Measurements from ENCODE around the gene NT5E.

Gene NT5E

DNA sequence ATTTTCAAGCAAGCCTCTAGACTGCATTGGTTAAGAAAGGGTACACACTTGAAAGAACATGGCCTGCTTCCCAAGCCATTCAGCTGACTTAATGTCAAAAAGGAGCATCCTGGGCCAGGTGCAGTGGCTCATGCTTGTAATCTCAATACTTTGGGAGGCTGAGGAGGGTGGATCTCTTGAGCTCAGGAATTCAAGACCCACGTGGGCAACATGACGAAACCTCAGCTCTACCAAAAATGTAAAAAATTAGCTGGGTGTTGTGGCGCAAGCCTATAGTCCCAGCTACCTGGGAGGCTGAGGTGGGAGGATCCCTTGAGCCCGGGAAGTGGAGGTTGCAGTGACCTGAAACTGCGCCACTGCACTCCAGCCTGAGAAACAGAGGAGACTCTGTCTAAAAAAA is 26.9 kb upstream of the NT5E start:
- no peak for DNase-seq

DNA sequence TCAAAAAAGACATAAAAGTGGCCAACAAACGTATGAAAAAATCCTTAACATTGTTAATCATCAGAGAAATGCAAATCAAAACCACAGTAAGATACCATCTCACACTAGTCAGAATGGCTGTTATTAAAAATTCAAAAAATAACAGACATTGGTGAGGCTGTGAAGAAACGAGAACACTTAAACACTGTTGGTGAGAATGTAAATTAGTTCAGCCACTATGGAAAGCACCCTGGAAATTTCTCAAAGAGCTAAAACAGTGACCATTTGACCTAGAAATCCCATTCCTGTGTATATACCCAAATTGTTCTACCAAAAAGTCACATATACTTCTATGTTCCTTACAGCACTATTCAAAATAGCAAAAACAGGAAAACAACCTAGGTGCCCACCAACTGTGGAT is 24.9 kb upstream of the NT5E start:
- DNase-seq = no peak

DNA sequence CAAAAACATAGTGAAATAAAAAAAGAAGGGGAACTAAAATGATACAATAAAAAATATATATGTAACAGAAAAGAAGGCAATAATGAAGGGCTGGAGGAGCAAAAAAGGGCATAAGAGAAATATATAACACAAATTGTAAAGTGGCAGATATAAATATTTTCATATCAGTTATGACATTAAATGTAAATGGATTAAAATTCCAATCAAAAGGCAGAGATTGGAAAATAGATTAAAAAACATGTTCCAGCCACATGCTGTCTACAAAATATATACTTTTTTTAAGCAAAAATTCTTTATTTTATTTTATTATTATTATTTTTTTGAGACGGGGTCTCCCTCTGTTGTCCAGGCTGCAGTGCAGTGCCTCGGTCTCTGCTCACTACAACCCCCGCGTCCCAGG is 23.9 kb upstream of the NT5E start:
- DNase-seq = no peak

DNA sequence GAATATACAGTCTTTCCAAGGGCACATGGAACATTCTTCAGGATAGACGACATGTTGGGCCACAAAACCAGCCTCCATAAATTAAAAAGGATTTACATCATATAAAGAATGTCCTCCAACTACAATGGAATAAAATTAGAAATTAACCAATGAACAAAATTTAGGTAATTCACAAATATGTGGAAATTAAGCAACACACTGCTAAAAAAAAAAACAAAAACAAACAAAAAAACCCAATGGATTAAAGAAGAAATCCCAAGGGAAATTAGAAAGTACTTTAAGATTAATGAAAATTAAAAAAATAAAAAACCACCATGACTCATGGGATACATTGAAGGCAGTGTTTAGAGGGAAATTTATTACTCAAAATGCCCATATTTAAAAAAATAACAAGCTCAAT is 21.4 kb upstream of the NT5E start:
- DNase-seq = no peak

DNA sequence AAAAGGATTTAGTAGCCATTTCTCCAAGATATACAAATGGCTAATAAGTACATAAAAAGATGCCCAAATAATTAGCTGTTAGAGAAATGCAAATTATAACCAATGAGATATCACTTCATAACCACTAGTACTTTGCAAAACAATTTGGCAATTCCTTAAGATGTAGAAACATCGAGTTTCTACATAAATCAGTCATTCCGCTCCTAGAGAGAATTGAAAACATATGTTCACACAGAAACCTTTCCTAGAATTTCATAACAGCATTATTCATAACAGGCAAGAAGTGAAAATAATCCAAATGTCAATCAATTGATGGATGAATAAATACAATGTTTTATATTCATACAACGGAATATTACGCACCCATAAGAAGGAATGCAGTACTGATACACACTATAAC is 20.5 kb upstream of the NT5E start:
- no peak for DNase-seq

DNA sequence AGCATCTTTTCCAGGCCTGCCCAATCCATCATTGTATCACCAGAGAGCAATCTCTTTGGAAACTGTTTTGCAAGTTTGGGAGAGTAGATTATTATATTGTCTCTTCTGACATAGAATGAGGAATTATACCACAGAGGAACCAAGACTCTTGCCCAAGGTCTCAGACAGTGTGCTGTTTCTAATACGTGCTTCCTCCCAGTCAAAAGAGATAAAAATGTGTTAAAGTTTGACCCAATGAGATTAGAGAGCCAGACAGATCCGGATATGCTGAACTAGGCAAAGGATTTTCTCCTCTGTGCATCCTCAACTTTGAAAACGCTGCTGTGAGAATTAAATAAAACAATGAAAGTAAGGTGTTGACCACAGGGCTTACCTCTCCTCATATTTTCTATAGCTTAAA is 18.6 kb upstream of the NT5E start:
- peak; percentile 14 to 42 for DNase-seq

DNA sequence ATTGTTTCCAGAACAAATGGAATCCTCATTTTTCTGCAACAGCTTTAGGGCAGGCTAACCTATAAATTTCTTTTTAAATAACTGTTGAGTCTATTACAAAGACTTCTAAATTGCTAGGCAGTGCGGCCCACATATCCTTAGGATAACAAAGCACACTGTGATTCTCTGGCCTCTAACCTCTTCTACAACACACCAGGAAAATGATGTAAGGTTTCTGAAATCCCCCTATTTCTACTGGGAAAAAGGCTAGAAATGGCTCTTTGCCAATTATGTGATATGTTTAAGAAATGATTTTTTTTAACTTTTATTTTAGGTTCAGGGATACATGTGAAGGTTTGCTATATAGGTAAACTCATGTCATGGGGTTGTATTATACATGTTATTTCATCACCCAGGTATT is 17.3 kb upstream of the NT5E start:
- DNase-seq = no peak

DNA sequence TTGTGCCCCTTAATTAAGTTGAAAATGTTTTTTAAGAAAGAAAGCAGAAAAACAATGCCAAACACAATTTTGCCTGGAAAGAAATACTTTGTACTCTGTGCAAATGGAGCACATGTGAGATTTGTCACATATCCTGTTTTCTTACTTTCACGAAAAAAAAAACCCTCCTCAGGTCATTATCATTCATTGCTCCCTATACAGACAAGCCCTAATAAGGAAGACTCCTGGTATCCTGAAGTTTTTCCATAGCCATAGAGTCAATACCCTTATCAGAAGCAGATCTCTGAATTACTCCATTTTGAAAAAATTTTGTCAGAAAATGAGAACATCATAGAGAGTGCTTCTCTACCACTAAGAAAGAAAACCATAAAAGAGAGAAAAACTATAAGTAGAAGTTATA is 14.0 kb upstream of the NT5E start:
- DNase-seq = no peak

DNA sequence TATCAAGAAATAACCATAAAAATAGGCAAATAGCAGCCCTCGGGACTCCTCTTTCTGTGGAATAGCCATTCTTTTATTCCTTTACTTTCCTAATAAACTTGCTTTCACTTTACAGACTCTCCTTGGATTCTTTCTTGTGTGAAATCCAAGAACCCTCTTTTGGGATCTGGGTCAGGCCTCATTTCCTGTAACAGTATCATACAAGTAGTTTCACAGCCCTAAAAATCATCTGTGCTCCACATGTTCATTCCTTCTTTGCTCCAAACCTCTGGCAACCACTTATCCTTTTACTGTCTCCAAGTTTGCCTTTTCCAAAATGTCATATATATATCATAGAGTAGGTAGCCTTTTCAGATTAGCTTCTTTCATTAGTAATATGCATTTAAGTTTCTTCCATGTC is 13.5 kb upstream of the NT5E start:
- DNase-seq = no peak

DNA sequence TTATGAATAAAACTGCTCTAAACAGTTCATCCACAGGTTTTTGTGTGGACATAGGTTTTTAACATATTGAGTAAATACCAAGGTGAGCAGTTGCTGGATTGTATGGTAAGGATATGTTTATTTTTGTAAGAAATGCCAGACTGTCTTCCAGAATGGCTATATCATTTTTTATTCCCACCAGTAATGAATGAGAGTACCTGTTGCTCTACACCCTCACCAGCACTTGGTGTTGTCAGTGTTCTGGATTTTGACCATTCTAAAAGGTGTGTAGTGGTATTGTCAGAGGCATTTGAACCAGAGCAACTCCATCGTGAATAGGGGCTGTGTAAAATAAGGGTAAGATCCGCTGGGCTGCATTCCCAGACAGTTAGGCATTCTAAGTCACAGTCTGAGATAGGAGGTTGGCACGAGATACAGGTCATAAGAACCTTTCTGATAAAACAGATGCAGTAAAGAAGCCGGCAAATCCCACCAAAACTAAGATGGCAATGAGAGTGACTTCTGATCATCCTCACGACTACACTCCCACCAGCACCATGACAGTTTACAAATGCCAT is 12.9 kb upstream of the NT5E start:
- DNase-seq = no peak

DNA sequence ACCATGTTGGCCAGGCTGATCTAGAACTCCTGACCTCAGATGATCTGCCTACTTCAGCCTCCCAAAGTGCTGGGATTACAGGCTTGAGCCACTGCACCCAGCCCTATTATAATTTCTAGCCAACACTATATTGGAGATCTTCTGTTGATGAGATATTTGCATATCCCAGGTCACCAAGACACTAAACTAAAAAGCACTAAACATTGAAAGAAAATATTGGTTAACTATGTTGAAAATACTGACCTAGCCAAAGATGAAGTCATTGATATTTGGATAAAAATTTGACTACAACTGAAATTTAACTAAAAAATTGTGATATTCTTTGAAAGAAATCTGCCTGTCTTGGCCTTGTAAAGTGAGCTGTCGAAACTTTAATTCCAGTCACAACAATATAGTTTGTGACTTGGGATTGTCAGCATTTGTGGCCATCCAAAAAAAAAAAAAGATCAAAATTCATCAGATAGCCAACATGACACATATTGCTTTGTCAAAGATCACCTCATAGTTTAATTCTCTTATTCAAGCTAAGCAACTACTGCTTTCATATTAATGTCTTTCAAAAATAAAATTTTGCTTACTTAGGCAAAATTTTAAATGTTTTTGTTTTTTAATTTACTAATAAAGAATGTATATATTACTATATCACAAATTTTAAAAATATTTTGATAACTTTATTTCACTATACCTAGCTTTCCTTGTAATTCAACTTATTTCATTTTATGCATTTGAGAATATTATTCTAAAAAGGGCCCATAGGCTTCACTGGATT is 6.3 kb upstream of the NT5E start:
- no peak for DNase-seq

DNA sequence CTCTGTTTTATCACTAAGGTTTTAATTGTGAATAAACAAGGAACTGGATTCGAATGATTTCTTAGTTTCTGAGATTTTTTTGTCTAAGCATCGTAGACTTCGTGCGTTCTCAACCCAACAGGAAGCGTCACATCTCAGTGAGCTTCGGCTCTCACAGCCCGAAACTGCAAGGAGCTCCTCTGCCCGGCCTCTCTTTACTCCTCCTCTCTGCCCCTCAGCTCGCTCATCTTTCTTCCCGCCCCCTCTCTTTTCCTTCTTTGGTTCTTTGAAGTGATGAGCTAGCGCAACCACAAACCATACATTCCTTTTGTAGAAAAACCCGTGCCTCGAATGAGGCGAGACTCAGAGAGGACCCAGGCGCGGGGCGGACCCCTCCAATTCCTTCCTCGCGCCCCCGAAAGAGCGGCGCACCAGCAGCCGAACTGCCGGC is 480 bp upstream of the NT5E start:
- DNase-seq = peak in 1 of 2 experiments; percentile 20

DNA sequence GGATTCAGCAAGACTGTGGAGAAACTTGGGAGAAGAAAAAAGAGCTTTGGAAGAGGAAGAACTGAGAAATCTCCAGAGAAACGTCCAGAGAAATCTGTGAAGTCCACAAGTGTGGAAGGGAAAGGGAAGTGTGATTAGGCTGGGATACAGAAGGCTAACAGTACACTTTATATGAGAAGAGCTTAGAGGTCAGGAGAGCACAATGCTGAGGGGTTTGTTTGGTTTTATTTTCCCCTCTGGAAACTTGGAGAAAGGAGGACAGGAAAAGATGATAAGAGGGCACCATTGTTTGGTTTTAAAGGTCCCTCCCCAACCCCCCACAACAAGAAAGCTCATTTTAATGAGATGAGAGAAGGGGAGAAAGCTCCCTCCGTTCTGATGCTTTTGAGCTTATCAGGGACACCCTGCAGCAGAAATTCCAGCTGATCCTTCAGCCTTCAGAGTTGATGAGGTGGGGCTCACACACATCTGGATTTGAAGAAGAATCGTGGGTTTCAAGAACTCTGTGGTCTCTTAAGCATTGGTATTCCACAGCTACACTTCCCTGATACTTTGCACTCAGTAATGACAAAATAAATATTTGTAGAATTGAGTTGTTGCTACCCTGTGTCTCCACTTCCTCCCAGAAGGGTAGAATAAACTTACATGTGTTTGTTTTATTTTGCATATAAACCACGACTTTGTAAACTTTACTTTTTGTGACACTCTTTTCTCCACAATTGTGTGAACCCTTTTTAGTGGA is 1.9 kb downstream of the NT5E start:
- DNase-seq = no peak

DNA sequence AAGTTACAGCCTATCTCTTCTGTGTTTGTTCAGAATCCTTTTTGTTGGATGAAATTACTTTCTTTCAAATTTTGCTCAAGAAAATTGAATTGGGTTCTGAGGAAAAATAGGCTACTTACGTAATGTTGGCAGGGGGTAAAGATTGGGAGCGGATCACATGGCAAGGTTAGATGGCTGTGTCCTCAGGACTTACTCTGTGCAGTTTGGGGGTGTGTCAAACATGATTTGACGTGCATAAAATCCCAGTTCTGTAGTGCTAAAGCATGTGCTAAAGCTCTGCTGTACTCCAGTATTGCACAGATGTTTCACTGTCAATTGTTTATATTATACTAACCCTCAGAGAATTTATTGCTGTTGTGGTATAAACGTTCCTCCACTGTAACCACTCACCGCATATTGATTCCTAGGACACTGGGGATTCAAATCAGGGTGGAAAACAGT is 2.6 kb downstream of the NT5E start:
- DNase-seq = no peak

DNA sequence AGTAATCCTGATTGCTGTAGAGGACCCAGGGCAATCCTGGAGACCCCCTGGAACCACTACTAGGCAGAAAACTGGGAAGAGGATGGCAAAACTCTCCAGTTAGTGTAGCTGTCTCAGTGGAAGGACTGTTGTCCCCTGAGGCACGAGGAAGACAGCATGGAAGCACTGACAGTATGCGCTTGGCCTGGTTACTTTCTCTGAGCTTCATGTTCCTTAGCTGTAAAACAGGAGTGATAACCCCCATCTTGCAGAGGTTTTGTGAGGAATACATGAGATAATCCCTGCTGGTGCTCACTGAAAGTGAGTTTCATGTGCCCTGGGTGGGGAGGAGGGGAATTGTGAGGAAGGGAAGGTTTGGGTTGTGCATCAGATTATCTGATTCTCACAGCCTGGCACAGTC is 3.2 kb downstream of the NT5E start:
- no peak for DNase-seq

DNA sequence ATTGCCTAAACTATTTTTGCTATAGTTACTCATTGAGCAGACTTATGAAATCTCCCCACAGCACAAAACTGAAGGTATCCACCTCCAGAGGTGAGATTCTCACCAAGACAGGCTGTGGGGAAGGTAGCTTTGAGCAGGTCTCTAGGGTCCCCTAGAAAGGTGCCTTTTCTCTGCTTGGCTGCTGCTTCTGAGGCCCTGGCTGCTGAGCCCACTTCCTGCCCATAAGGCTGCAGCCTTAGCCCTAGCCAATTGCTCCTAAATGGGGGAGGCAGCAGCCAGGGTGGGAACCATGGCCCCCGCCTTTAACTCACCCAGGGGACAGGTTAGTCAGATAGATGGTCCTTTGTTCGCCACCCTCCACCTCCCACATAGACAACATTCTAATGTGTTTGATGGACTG is 3.6 kb downstream of the NT5E start:
- no peak for DNase-seq

DNA sequence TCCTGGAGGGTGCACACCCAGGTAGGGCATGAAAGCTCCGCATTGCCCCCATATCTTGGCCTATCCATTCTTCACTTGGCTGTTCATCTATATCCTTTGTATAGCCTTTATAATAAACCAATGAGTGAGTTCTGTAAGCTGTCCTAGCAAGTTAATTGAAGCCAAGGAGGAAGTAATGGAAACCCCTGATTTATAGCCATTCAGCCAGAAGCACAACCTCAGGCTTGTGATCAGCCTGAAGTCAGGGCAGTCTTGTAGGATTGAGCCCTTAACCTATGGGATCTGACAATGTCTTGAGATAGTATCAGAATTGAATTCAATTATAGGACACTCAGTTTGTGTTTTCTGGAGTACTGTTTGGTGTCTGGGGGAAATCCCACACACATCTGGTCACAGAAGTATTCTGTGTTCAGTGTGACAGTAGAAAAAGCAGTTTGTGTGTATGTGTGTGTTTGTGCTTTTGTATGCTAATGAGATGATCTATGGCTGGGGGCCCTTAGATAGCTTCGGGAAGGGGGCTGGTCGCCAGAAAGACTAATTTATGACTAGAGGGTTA is 5.7 kb downstream of the NT5E start:
- no peak for DNase-seq

DNA sequence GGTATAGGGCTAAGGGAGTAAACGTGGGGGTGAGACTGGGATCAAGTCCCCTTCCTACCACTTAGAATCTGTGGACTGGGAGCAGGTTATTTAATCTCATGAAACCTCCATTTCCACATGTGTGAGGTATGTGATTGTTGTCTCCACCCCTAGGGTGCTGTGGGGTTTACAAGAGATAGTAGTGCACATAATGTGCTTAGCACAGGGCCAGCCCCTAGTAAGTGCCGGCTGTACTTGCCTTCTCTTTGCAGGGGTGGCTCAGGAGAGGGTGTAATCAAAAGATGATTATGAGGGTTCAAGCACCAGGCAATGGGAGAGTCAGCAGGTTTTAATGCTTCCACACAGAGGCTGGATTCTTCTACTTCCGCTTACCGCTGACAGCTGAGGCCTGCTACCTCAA is 6.9 kb downstream of the NT5E start:
- DNase-seq = no peak

DNA sequence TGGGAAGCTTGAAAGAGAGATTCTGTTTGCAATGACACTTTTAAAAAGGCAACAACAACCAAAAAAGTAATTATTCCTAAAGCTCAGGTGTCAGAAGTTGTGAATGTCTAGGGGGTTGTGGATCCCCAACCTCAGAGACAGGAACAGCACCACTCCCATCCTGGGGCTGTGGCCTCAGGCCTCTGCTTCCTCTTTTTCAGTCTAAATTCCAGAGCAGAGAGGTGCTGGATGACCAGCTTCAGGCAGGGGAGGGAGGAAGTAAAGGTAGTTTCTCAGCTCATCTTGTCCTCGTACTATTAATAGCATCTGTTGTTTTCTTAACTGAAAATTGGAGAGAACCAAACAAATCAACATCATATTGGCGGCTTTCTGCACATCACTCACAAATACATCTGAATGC is 8.3 kb downstream of the NT5E start:
- peak; percentile 56 to 58 for DNase-seq

DNA sequence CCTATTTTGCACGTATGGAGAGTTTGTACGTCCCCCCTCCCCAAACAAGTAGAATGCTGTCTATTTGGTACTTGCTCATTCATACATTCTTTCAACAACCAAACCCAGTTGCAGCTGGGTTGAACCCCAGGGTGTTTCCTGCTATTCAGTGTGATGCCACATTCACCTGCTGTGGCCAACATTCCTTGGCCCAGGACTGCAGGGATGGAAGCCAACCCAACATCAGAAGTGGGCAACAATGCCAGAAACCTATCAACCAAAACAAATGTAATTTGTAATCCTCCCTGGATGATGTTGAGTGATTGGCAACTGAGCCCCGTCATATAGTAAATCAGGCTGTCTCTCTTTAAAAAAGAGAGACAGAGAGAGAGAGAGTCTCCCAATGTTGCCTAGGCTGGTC is 8.9 kb downstream of the NT5E start:
- DNase-seq = no peak

DNA sequence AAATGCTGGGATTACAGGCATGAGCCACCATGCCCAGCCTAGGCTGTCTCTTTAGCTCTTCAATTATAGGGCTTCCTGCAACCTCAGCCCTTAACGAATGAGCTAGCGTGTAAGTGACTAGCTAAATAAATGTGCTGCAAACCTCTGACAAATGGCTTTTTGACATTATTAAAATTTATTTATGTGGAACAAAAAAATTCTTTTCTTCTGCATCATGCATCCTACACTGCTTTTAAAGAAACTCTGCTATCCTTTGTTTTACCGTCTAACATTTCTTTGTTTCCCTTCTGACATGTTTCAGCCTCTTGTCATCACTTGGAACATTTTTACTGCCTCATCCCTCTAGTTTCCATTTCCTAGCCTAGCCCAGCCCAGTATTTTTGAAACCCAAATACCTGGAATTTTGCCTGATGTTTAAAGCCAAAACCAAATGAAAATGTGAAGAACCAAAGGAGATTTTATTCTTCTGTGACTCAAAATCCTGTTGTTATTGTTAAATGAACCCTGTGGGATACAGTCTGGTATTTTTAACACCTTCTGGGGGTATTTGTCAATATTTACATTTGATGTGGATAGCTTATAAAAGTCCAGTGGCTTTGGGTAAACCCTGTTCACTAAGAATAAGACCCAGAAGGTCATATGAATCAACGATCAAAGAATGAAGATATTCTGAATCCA is 9.5 kb downstream of the NT5E start:
- DNase-seq = no peak

DNA sequence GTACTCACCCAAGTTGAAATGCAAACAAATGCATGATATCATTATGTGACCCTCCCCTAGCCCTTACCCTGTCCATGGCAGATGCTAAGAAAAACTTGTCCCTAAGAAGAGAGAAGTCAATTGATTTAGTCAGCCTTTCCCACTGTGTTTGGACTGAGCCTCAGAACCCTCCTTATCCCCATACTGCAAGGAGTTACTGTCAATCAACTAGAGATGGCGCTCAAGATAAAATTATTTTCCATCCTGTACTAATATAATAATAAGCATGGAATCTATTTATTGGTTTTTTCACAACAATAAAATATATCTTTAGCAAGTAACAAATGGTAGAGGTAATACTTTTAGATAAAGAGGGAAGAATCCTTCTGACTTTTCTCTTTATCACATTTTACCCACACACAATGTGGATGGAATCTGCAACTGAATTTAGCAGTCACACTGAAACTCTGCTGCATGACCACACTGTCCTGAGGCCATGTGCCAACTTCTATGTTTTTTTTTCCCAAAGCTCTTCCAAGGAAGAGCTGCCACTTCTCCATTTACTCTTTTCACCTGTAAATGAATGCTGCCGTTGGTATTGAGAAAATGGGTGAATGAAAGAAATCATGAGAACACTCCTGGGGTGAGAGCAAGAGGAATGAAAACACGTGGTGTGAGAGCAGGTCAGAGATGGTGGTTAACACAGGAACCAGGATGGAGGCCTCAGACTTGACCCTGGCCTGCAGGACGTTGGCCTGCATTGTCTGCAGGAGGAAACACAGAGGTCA is 10.5 kb downstream of the NT5E start:
- DNase-seq = no peak

All from Kasumi-1 (cell line).